ENCODE data around the gene JAG2. TPM values are rescaled to one million over a fixed set of nuclear protein-coding genes. Genes with fewer than 3 reads are reported as not detected.

Gene JAG2
- total and polyA plus RNA-seq, 2 of the 4 experiments (the other 2 are of a cell fraction) = 0.18 to 0.58 TPM

GRCh38 chr14:105145381-105146180, 23.0 kb downstream of the JAG2 start:
- no peak overlapping the region for H3K4me2 ChIP-seq (ENCODE audit: low read depth, low read length)
- POLR2A ChIA-PET (ENCODE audit: unreplicated experiment) = no interaction called here
- no peak overlapping the region for H3K56ac ChIP-seq (ENCODE audit: extremely low read depth, insufficient read depth, low read length)
- CTCF ChIA-PET = no interaction called here
- H3K4me1 ChIP-seq (ENCODE audit: control insufficient read depth, insufficient read depth, low read length) = no peaks in the 10 kb centered on the region
- no peak overlapping the region for H3K18ac ChIP-seq (ENCODE audit: low read depth, low read length)
- H2BK5ac ChIP-seq (ENCODE audit: low read depth, low read length, poor library complexity, severe bottlenecking) = no peak overlapping the region
- TF ChIP-seq MXI1 (IDR thresholded peaks at IDR 0.05; ENCODE audit: borderline replicate concordance, low read depth, low read length) (no peak), POLR2A (IDR thresholded peaks at IDR 0.05; ENCODE audit: low read depth, low read length) (no peak), SMC3 (IDR thresholded peaks at IDR 0.05; ENCODE audit: low read depth, low read length) (no peak), RFX5 (IDR thresholded peaks at IDR 0.05; ENCODE audit: low read depth, low read length) (no peak), MAZ (IDR thresholded peaks at IDR 0.05; ENCODE audit: borderline replicate concordance, low read depth, low read length) (no peak), RCOR1 (IDR thresholded peaks at IDR 0.05; ENCODE audit: insufficient replicate concordance, low read length) (no peak), MAFK (IDR thresholded peaks at IDR 0.05; ENCODE audit: low read depth, low read length) (no peak), CEBPB (IDR thresholded peaks at IDR 0.05; ENCODE audit: low read depth, low read length) (no peak), CHD1 (IDR thresholded peaks at IDR 0.05; ENCODE audit: low read depth, low read length) (no peak), BHLHE40 (IDR thresholded peaks at IDR 0.05; ENCODE audit: low read depth, low read length) (no peak), CTCF (conservative IDR thresholded peaks at IDR 0.05; ENCODE audit: low read depth, low read length) (no peak), RAD21 (IDR thresholded peaks at IDR 0.05; ENCODE audit: low read length) (no peak)
- no peak overlapping the region for H4K5ac ChIP-seq (ENCODE audit: low read depth, low read length)
- intact Hi-C loops (cut with micrococcal nuclease) (no loop called here), in situ Hi-C loops (cut with MboI; ENCODE audit: low sequenced_read_pairs) (no loop called here), dilution Hi-C loops (cut with HindIII; ENCODE audit: low sequenced_read_pairs, unreplicated experiment) (no loop called here)
- H4K20me1 ChIP-seq (ENCODE audit: insufficient read depth, low read length) = no peaks in the 10 kb centered on the region
- H2AFZ ChIP-seq (replicated peaks; ENCODE audit: low read length, poor library complexity) = no peak overlapping the region
- H2AK9ac ChIP-seq (replicated peaks; ENCODE audit: low read depth, low read length, poor library complexity) = no peak overlapping the region
- no peaks in the 10 kb centered on the region for H3K79me1 ChIP-seq (ENCODE audit: low read depth in 1 of 2, low read length in 2 of 2)
- H3K23ac ChIP-seq (ENCODE audit: low read depth, low read length) = no peak overlapping the region
- no peaks in the 10 kb centered on the region for H3K9me1 ChIP-seq (ENCODE audit: insufficient read depth, low read length)
- ATAC-seq (ENCODE audit: low read depth) = no peak
- no TSS peak for BruUV-seq (replicated peaks)
- no peaks in the 10 kb centered on the region for H3K36me3 ChIP-seq (ENCODE audit: control insufficient read depth, insufficient read depth, low read length)
- no peak overlapping the region for H2BK120ac ChIP-seq (ENCODE audit: low read depth, low read length)
- WGBS, 2 experiments (ENCODE audit: extremely low coverage in 2 of 2, insufficient read length in 1 of 2) = 81% methylated on average over 16 of the region's 28 CpGs; no CpG with 5 or more reads in 1 of the 2 experiments
- no peak overlapping the region for H4K91ac ChIP-seq (ENCODE audit: insufficient read depth, low read depth, low read length)
- H3K4ac ChIP-seq (ENCODE audit: low read depth, low read length) = no peak overlapping the region
- no peak overlapping the region for H2AK5ac ChIP-seq (ENCODE audit: low read depth, low read length)
- H3K27me3 ChIP-seq (ENCODE audit: control insufficient read depth, insufficient read depth, low read length) = no peaks in the 10 kb centered on the region
- no peak overlapping the region for H3K9ac ChIP-seq (ENCODE audit: low read depth, low read length)
- DNase-seq = no peak
- H2BK20ac ChIP-seq (ENCODE audit: low read depth, low read length) = no peak overlapping the region
- H2BK15ac ChIP-seq (ENCODE audit: low read depth, low read length) = no peak overlapping the region
- H3K4me3 ChIP-seq (ENCODE audit: insufficient read depth, low read depth, low read length) = no peak overlapping the region
- no peak overlapping the region for H3K14ac ChIP-seq (replicated peaks; ENCODE audit: low read depth, low read length)
- H3K9me3 ChIP-seq (ENCODE audit: control insufficient read depth, insufficient read depth, low read length) = peaks cover 3% of the 10 kb centered on the region
- H3K27ac ChIP-seq (ENCODE audit: insufficient read depth, low read length) = no peak overlapping the region
- H4K8ac ChIP-seq (ENCODE audit: low read depth in 2 of 2, low read length in 2 of 2) = no peak overlapping the region

All from IMR-90 (cell line).